ENCODE measurements around the gene PDLIM7.

DNA sequence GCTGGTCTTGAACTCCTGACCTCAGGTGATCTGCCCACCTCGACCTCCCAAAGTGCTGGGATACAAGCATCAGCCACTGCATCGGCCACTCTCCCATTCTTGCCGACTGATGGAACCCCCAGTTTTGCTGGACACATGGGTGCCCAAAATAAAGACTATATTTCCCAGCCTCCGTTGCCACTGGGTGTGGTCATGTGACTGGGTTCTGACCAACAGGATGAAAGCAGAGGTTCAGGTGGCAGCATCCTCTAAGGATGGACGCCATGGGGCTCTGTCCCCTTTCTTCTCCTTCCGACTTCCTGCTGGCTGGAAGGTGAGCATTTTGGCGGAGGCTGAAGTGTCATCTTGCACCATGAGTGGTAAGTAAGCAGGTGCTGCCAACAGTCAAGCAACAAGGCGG lies 10.3 kb downstream of the PDLIM7 start:
- TF ChIP-seq, protein P1, sequence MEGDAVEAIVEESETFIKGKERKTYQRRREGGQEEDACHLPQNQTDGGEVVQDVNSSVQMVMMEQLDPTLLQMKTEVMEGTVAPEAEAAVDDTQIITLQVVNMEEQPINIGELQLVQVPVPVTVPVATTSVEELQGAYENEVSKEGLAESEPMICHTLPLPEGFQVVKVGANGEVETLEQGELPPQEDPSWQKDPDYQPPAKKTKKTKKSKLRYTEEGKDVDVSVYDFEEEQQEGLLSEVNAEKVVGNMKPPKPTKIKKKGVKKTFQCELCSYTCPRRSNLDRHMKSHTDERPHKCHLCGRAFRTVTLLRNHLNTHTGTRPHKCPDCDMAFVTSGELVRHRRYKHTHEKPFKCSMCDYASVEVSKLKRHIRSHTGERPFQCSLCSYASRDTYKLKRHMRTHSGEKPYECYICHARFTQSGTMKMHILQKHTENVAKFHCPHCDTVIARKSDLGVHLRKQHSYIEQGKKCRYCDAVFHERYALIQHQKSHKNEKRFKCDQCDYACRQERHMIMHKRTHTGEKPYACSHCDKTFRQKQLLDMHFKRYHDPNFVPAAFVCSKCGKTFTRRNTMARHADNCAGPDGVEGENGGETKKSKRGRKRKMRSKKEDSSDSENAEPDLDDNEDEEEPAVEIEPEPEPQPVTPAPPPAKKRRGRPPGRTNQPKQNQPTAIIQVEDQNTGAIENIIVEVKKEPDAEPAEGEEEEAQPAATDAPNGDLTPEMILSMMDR (IDR thresholded peaks at IDR 0.05; ENCODE audit: insufficient read depth, low read length): no peak
- no peak for TF ChIP-seq POLR2AphosphoS5 (IDR thresholded peaks at IDR 0.05; ENCODE audit: low read depth)

Measured in HL-60 (cell line).